GM19467 (cell line): ENCODE results near the gene KRTAP5-7.
"Not testable (repeated sequence)": the region's sequence is repeated elsewhere in the genome, so short reads cannot be mapped to it uniquely, and the experiment has no call there.

Experiments
- ATAC-seq: cut with Tn5 transposase; IDR thresholded peaks from one replicate; pipeline ENCODE4 v1.9.1; 2021; ENCODE audit warnings: mild to moderate bottlenecking, moderate library complexity; ENCODE audit not compliant: unreplicated experiment

KRTAP5-7 gene

DNA sequence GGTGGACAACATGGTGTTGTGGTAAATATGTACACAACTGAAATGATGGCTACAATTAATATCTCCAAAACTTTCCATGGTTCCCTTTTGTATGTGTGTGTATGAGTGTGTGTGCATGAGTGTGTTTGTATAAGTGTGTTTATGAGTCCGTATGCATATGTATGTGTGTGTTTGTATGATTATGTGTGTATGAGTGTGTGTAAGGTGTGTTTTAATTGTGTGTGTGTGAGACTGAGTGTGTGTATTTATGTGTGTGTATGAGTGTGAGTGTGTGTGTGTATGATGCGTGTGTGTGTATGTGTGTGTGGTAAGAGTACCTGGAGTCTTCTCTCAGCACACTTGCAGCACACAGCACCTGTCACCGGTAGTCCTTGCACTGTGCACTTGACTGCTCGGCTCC, 29.0 kb downstream of the KRTAP5-7 start:
- ATAC-seq = no peak

DNA sequence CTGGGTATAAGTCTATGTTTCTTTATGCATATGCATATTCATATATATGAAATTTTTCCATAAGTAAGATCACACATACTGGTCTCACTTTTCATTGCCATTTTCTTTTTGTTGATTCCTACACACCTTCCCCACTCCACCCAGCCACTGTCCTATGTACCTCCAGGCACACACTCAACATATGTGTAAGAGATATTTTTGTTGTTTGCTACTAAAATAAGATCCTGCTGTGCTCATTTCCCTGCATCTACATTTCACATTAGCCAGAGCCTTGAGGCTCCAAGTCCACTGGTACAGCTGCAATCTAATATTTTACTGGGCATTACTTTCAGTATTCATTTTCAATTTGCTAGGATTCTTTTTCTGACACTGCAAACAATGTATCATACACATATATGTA, 30.2 kb downstream of the KRTAP5-7 start:
- ATAC-seq = no peak

DNA sequence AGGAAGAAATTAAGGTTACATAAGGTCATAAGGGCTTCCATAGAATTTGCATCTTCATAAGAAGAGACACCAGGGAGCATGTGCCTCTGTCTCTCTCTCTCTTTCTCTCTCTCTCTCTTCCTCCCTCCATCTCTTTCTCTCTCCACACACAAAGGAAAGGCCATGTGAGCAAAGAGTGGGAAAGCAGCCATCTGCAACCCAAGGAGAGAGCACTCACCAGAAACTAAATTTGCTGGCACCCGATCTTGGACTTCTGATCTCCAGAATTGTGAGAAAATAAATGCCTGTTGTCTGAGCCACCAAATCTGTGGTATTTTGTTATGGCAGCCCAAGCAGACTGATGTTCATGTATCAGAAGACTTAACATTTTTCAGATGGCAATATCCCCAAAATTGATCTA, 31.9 kb downstream of the KRTAP5-7 start:
- ATAC-seq = no peak

DNA sequence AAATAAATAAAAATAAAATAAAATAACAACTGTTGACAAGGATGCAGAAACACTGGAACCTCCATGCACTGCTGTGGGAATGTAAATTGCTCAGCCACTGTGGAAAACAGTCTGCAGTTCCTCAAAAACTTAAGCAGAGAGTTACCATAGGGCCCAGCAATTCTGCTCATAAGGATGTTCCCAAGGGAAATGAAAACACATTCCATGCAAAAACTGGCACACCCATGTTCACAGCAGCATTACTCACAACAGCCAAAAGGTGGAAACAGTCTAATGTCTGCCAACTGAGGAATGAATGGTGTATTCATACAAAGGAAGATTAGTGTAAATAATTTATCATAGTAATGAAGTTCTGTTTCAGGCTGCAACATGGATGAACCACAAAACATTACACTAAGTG, 35.1 kb downstream of the KRTAP5-7 start:
- no peak for ATAC-seq

DNA sequence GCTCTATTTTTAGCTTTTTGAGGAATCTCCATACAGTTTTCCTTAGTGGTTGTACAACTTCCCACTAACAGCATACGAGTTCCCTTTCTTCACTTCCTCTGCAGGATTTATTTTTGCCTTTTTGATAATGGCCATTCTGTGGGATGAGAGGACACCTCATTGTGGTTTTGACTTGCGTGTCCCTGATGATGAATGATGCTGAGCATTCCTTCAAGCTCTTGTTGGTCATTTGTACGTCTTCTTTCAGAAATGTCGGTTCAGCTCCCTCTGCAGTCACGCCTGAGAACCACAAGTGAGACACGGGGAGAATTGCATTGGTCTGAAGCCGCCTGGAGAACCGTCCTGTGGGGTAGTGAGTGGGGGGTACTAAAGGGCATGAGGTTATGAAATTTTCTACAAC, 36.3 kb downstream of the KRTAP5-7 start:
- no peak for ATAC-seq

DNA sequence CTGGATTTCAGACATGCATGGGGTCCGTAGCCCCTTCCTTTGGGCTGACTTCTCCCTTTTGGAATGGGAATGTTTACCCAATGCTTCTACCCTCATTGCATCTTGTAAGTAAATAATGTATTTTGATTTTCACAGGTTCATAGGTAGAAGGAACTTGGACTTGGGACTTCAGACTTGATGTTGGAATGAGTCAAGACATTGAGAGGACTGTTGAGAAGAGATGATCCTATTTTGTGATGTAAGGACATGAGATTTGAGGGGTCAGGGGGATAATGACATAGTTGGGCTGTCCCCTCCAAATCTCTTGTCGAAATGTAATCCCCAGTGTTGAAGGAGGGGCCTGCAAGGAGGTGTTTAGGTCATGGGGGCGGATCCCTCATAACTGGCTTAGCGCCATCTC, 37.4 kb downstream of the KRTAP5-7 start:
- ATAC-seq = no peak

DNA sequence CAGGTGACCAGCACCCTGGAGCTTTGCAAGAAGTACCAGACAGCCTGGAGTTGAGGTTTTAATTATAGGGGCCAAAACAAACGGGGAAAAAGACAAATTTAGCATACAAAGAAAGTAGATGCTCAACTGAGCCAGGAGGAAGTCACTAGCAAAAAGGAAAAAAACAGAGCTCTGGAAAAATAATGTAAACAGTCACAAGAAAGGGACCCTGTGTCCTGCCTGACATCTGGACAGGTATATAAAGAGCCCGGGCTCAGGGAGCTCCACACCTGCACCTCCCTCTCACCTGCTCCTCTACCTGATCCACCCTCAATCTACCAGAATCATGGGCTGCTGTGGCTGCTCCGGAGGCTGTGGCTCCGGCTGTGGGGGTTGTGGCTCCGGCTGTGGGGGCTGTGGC, 38.2 kb downstream of the KRTAP5-7 start, which contains the start of gene KRTAP5-10:
Gene KRTAP5-10 (plus strand): TSS at position 301 of the 400 bp plus-strand sequence. CDS start 25 bp downstream, at position 326.
- no peak for ATAC-seq

DNA sequence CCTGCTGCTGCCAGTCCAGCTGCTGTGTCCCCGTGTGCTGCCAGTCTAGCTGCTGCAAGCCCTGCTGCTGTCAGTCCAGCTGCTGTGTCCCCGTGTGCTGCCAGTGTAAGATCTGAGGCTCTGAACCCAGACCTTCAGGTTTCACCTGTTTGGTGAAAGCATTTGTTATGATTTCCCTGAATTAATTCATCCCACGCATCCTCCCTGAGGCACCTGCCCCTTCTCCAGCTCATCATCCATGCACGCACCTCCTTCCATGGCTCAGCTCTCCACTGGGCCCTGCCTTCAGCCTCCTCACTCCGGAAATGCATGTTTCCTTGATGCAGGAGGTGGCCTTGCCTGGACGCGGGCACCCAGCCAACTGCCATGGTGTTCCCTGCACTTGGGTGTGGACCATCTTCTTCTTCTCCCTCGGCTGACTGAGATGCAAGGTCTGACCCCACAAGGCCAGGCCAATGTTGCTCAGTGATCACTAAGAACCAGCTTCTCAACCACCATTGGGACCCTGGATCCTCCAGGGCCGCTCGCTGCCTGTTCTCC, 39.1 kb downstream of the KRTAP5-7 start:
- no peak for ATAC-seq

DNA sequence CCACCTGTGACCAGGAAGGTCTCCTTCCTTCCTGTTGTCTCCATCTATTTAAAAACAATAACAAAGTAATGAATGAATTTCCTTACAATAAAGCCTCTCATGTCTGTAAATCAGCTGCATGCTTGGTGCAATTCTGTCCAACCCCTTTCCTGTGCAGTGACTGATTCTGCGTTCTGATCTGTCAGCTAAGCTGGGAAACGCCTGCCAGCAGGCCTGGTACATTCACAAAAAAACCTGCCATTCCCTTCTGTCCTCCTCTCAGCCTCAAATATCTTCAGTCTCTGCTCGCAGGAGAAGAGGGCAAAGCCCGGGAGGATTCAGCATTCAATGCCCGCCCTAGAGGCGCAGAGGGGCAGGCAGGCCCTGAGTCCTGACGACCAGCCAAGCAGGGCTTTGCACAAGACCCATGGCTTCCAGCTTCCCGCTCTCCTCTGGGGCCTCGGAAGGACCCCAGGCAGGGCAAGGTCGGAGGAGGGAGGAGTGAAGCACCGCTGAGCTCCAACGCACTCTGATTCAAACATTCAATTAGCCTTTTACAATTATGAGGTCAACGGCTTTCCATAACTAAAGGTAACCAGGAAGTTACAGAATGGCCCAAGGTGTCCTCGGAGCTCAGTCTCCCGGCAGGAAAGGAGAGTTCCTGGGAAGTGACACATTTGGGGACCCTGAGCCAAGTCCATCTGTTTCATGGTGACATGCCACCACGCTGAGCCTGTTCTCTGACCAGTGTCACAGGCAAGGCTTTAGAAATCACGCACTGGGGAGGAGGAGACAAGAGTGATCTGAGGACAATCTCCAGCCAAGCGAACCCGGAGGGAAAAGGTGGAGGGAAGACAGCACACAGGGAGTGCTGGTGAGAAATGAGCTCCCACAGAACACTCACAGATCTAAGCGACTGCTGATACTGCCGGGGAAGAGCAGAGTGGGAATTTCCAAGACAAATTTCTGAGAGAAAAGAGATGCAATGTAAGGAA, 39.8 kb downstream of the KRTAP5-7 start:
- not testable (repeated sequence) for ATAC-seq

DNA sequence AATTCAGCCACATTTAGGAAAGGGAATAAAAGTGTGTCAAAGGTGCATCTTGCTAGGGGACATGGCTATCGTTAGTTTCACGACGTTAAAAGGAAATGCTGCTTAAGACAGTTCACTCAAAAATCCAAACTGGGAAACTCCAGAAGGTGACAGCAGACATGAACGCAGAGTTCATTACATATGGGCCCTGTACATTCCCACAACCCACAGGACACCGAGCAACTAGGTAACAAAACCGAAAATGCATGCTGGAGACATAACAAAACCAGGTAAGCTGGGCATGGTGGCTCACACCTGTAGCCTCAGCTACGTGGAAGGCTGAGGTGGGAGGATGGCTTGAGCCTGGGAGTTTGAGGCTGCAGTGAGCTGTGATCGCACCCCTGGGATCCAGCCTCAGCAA, 40.6 kb downstream of the KRTAP5-7 start:
- not testable (repeated sequence) for ATAC-seq

DNA sequence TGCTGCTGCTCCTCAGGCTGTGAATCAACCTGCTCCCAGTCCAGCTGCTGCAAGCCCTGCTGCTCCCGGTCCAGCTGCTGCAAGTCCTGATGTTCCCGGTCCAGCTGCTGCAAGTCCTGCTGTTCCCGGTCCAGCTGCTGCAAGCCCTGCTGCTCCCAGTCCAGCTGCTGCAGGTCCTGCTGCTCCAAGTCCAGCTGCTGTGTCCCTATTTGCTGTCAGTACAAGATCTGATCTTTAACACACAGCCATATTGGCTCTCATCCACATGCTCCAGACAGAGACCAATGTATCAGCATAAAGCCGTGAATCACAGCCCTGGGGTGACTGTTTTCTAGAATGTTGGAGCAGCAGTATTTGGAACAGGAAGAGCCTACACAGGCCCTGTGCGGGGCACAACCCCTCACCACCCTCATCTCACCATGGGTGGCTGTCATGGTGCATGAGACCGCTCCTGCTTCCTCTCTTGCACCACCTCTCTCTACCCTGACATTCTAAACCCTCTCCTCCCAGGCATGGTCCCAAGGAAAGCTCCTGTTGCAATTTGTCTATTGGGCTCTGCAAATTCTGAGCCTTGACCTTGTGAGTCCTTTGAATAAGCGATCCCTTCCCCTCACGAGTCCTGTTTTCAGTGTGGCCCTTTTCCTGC, 41.8 kb downstream of the KRTAP5-7 start:
- no peak for ATAC-seq

DNA sequence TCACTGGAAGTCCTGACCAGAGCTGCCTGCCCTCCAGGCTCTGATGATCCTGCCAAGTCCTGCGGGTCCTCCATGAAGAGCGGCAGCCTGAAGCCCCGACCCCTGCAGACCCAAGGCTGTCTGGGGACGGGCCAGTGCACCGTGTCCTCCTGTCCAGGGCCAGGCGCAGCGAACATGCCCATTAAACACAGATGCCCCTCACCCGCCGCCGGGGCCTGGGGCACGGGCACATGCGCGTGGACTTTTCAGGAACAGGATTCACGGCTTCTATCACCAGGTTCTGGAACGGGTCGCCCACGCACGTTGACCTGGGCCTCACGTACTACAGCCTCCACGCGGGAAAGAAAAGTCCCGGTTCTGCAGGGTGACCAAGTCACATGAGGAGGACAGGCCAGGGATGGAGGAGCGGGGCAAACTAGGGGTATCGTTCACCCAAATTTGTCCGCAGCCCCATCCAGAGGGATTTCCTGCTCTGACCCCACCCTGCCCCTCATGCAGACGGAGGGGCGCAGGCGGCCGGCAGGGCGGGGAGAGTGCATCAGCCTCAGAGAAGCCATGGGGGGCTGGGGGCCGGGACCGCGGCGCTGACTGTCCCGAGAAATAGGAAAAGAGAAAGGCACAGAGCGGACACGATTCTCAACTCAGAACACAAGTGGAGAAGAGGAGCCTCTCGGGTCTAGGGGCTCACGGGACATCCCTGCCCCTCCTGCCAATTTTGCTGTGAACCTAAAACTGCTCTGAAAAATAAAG, 44.2 kb downstream of the KRTAP5-7 start:
- not testable (repeated sequence) for ATAC-seq

DNA sequence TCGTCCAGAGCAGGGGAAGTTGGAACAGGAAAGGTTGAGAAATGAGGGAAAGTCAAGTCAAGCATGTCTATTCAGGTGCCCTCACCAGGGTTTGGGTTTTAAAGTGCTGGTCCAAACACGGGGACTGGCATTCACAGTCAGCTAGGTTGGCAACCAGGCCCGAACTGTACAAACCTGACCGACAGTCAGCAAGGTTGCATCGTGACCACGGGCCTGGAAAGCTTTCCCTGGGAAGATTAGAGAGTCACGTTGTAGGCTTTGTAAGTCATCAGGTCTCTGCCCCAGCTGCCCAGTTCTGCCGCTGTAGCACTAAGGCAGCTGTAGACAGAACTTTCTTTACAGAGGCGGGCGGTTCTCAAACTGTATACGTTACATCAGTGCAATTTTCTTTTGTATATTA, 45.7 kb downstream of the KRTAP5-7 start:
- no peak for ATAC-seq

DNA sequence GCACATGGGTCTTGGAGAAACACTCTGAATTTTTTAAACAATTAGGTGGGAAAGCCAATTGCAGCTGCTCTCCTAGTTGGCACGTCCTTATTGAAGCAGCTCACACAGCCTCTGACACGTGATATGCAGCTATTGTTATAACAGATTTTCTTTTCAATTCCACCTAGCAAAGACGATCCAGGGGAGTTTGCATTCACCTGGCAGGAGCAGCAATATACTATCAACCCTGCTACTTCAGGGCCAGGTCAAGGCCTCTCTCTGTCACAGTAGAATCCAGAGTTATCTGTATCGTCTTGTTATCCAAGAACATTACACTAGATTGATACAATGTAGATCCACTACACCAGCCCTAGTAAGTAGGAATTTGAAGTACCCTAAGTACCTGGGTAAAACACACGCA, 47.4 kb downstream of the KRTAP5-7 start:
- no peak for ATAC-seq

DNA sequence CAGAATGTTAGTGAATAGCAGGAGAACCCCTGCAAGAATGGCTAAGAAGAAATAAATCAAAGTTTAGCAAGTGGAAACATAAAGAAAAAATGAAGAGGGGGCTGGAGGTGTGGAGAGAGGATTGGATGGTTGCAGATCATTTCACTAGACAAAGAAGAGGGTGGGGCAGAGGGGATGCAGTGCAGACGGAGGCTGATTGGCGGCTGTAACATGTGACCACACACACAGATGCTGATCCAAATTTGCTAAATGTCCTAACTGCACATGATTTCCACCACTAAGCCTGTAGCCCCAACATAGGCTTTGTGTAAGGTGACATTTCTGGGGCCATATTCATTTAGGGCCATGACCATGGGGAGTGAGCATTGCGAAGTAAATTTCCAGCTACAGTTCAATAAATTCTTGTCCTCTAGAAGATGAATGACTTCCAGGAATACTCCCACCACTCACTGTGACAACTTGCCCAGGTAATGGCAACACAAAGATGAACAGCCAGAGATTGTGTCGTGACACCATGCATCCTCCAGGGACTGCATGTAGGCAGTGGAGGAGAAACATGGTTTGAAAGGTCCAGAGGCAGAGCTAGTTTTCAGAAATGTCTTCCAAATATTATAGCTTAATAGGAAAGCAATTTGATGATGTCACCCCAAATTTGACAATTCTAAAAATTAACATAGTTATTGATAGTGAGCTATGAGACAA, 48.8 kb downstream of the KRTAP5-7 start:
- ATAC-seq = no peak

DNA sequence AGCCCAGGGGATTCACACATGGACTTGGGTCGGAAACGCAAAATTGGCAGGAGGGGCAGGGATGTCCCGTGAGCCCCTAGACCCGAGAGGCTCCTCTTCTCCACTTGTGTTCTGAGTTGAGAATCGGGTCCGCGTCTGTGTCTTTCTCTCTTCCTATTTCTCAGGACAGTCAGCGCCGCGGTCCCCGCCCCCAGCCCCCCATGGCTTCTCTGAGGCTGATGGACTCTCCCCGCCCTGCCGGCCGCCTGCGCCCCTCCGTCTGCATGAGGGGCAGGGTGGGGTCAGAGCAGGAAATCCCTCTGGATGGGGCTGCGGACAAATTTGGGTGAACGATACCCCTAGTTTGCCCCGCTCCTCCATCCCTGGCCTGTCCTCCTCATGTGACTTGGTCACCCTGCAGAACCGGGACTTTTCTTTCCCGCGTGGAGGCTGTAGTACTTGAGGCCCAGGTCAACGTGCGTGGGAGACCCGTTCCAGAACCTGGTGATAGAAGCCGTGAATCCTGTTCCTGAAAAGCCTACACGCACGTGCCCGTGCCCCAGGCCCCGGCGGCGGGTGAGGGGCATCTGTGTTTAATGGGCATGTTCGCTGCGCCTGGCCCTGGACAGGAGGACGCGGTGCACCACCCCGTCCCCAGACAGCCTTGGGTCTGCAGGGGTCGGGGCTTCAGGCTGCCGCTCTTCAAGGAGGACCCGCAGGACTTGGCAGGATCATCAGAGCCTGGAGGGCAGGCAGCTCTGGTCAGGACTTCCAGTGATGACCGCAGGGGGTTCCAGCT, 49.8 kb downstream of the KRTAP5-7 start:
- ATAC-seq = not testable (repeated sequence)

DNA sequence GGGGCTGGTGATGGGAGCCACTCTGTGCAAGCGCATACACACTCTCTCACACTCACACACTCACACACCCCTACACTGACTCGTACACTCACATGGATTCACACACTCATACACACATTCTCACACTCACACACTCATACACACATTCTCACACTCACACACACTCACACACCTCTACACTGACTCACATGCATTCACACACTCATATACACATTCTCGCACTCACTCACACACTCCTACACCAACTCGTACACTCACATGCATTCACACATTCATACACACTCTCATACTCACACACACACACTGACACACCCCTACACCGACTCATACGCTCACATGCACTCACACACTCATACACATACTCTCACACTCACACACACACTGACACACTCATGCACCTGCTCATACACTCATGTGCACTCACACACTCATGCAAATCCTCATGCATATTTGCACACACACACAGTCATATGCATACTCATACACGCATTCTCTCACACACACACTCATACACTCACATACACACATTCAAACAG, 50.5 kb downstream of the KRTAP5-7 start:
- no peak for ATAC-seq
